ENCODE measurements around the gene APOL3. TPM values are rescaled to one million over a fixed set of nuclear protein-coding genes. Genes with fewer than 3 reads are reported as not detected.
"Not testable (repeated sequence)": the region's sequence is repeated elsewhere in the genome, so short reads cannot be mapped to it uniquely, and the experiment has no call there.

APOL3 gene
- polyA plus RNA-seq, 1 experiment = 6.7 TPM

GRCh38 chr22:36193171-36193570 lies 32.6 kb upstream of the APOL3 start:
- no peak for DNase-seq (ENCODE audit: low read depth)
- ChIA-PET CTCF (interaction anchor here (1.1 to 4.8 kb wide), 8 partner anchors 12 to 296 kb away, joined by 3 to 50 read pairs (median 4); partner anchors contain the start of gene APOL2), POLR2A (no interaction called here)
- H3K4me3 ChIP-seq (ENCODE audit: low read depth, low read length) = no peak overlapping the region
- TF ChIP-seq, protein P1, sequence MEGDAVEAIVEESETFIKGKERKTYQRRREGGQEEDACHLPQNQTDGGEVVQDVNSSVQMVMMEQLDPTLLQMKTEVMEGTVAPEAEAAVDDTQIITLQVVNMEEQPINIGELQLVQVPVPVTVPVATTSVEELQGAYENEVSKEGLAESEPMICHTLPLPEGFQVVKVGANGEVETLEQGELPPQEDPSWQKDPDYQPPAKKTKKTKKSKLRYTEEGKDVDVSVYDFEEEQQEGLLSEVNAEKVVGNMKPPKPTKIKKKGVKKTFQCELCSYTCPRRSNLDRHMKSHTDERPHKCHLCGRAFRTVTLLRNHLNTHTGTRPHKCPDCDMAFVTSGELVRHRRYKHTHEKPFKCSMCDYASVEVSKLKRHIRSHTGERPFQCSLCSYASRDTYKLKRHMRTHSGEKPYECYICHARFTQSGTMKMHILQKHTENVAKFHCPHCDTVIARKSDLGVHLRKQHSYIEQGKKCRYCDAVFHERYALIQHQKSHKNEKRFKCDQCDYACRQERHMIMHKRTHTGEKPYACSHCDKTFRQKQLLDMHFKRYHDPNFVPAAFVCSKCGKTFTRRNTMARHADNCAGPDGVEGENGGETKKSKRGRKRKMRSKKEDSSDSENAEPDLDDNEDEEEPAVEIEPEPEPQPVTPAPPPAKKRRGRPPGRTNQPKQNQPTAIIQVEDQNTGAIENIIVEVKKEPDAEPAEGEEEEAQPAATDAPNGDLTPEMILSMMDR (IDR thresholded peaks at IDR 0.05; ENCODE audit: insufficient read depth, low read depth, low read length) = no peak
- no peaks in the 10 kb centered on the region; the same call in 1 of the 2 replicates for H3K27me3 ChIP-seq (ENCODE audit: control insufficient read depth, insufficient read depth, low read length)
- no peaks in the 10 kb centered on the region for H3K36me3 ChIP-seq (ENCODE audit: control insufficient read depth, insufficient read depth, low read length)

GRCh38 chr22:36192542-36192941 lies 32.0 kb upstream of the APOL3 start:
- ChIA-PET POLR2A (interaction anchor here (0.6 kb wide), 1 partner anchor 812 kb away, joined by 9 read pairs; no protein-coding TSS in a partner anchor), CTCF (interaction anchor here (1.1 to 3.3 kb wide), 8 partner anchors 11 to 297 kb away, joined by 3 to 20 read pairs (median 3); partner anchors contain the start of gene APOL2)
- no peak for DNase-seq (ENCODE audit: low read depth)
- H3K27me3 ChIP-seq (ENCODE audit: control insufficient read depth, insufficient read depth, low read length) = peaks cover 1% of the 10 kb centered on the region; the same call in 1 of the 2 replicates
- H3K36me3 ChIP-seq (ENCODE audit: control insufficient read depth, insufficient read depth, low read length) = no peaks in the 10 kb centered on the region
- TF ChIP-seq, protein P1 (IDR thresholded peaks at IDR 0.05; ENCODE audit: insufficient read depth, low read depth, low read length) = no peak
- H3K4me3 ChIP-seq (ENCODE audit: low read depth, low read length) = no peak overlapping the region

DNA sequence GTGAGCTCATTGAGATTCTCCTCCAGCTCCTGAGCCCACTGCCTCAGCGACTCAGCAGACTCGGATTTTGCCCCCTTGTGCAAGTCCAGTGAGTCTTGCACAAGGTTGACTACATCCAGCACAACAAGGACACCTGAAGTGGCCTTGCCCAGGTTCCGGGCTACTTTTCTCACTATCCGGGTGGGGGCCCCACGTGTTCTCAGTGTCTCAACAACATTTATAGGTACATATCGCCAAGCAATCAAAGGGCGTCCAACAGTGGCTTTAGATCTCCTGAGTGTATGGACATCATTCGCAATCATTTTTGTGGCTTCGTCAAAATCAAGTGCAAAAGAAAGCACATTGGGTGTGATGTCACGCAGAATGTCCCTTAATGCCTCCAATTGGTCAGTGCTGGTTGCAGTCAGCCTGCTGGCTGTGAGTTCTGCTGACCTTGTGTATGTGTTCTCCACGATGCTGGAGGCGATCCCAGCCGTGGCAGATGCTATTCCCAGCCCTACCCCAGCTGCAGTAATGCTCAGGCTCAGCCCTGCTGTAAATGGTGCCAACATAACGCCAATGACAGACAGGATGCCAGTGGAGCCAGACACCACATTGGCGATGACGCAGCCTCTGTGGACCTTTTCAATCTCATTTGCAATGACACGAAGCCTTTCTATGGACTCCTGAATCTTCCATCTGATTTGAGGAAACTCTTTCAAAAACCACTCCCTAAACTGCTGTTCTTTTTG lies 30.7 kb upstream of the APOL3 start:
- DNase-seq (ENCODE audit: low read depth) = peak; percentile 24
- H3K36me3 ChIP-seq (ENCODE audit: control insufficient read depth, insufficient read depth, low read length) = no peaks in the 10 kb centered on the region
- TF ChIP-seq, protein P1 (IDR thresholded peaks at IDR 0.05; ENCODE audit: insufficient read depth, low read depth, low read length) = no peak
- peaks cover 1% of the 10 kb centered on the region; the same call in 1 of the 2 replicates for H3K27me3 ChIP-seq (ENCODE audit: control insufficient read depth, insufficient read depth, low read length)
- no peak overlapping the region for H3K4me3 ChIP-seq (ENCODE audit: low read depth, low read length)
- CTCF ChIA-PET = interaction anchor here (1.0 to 3.3 kb wide), 7 partner anchors 10 to 94 kb away, joined by 3 to 20 read pairs (median 6); partner anchors contain the start of gene APOL2
- POLR2A ChIA-PET = no interaction called here

DNA sequence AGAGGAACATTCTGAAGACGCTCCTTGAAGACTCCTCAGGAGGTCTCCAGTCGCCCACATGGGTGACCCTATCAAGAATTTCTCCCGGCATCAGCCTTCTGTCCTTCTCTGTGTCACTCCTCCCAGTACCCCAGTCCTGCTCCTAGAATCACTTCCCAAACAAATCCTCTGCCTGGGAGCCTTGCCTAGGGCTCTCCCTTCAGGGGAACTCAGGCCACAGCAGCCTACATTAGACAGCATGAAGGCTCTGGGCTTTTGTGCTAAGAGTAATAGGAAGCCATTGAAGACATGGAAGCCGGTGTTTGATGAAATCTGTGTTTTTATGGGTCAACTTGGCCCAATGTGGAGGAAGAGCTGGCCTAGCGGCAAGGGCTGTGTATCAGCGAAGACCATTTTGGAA lies 27.3 kb upstream of the APOL3 start:
- DNase-seq (ENCODE audit: low read depth); H3K36me3 ChIP-seq (ENCODE audit: control insufficient read depth, insufficient read depth, low read length); POLR2A ChIA-PET; H3K4me3 ChIP-seq (ENCODE audit: low read depth, low read length); H3K27me3 ChIP-seq (ENCODE audit: control insufficient read depth, insufficient read depth, low read length): not testable (repeated sequence)
- CTCF ChIA-PET = interaction anchor here (1.0 kb wide), 1 partner anchor 9 kb away, joined by 3 read pairs; no protein-coding TSS in a partner anchor

DNA sequence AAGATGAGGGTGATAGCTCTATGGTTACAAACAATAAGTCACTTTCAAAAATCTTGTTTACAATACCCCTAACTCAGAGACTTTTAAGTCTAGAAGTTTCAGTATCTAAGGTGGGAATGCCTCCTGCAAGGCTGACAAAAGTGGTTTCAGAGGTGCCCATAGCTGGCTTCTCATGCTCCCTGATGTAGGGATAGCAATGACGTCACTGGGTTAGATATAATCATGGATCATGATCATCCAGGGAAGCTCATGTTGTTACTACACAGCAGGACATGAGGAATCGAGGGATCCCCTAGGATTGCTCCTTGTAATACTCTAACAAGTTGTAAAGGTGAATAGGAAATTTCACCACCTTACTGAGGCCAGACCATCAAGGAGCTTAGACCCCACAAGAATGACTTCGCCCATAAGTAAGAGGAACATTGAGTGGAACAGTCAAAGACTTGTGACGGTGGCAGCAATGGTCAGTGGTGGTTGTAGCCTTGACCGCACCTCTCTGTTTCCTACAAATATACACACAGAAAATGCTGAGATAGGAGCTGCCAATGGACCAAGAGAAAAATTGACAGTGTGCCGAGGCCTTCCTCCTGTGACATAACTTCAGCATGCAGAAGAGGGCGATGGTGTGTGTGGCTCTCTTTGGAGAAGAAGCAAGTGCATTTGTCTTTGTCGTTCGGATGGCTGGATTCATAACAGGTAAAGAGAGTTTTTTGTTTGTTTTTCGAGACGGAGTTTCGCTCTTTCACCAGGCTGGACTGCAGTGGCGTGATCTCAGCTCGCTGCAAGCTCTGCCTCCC lies 25.5 kb upstream of the APOL3 start:
- H3K27me3 ChIP-seq (ENCODE audit: control insufficient read depth, insufficient read depth, low read length) = peaks cover 3% of the 10 kb centered on the region; the same call in 1 of the 2 replicates
- TF ChIP-seq, protein P1 (IDR thresholded peaks at IDR 0.05; ENCODE audit: insufficient read depth, low read depth, low read length) = no peak
- ChIA-PET CTCF (interaction anchor here (0.7 to 1.4 kb wide), 9 partner anchors 9 to 300 kb away, joined by 3 to 8 read pairs (median 3); partner anchors contain the start of gene APOL3), POLR2A (no interaction called here)
- H3K4me3 ChIP-seq (ENCODE audit: low read depth, low read length) = no peak overlapping the region
- no peaks in the 10 kb centered on the region for H3K36me3 ChIP-seq (ENCODE audit: control insufficient read depth, insufficient read depth, low read length)
- DNase-seq (ENCODE audit: low read depth) = no peak
